Stimulated activated naive CD4-positive, alpha-beta T cell treated with Interleukin-2 at 50 U/mL for 16 hours (primary cell): ENCODE results near the gene DNMBP.
"Not testable (repeated sequence)": the region's sequence is repeated elsewhere in the genome, so short reads cannot be mapped to it uniquely, and the experiment has no call there.

Experiments used
- DNase-seq: peaks from one replicate; lab custom pipeline; 2025; lab: John Stamatoyannopoulos, UW

The DNMBP gene

DNA sequence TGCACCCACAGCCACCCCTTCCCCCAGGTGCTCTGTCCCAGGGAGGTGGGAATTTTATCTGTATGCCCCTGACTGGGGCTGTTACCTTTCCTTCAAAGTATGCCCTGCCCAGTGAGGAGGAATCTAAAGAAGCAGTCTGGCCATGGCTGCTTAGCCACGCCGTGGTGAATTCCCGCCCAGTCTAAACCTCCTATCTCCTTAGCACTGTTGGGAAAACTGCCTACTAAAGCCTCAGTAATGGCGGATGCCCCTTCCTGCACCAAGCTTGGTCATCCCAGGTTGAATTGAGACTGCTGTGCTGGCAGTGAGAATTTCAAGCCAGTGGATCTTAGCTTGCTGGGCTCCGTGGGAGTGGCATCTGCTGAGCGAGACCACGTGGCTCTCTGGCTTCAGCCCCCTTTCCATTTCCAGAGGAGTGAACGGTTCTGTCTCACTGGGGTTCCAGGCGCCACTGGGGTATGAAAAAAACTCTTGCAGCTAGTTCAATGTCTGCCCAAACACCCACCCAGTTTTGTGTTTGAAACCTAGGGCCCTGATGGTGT is 140.1 kb downstream of the DNMBP start:
- DNase-seq: no peak

DNA sequence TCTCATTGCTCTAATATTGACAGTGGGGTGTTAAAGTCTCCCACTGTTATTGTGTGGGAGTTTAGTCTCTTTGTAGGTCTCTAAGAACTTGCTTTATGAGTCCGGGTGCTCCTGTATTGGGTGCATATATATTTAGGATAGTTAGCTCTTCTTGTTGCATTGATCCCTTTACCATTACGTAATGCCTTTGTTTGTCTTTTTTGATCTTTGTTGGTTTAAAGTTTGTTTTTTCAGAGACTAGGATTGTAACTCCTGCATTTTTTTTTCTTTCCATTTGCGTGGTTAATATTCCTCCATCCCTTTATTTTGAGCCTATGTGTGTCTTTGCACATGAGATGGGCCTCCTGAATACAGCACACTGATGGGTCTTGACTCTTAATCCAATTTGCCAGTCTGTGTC is 142.5 kb downstream of the DNMBP start:
- DNase-seq: not testable (repeated sequence)

DNA sequence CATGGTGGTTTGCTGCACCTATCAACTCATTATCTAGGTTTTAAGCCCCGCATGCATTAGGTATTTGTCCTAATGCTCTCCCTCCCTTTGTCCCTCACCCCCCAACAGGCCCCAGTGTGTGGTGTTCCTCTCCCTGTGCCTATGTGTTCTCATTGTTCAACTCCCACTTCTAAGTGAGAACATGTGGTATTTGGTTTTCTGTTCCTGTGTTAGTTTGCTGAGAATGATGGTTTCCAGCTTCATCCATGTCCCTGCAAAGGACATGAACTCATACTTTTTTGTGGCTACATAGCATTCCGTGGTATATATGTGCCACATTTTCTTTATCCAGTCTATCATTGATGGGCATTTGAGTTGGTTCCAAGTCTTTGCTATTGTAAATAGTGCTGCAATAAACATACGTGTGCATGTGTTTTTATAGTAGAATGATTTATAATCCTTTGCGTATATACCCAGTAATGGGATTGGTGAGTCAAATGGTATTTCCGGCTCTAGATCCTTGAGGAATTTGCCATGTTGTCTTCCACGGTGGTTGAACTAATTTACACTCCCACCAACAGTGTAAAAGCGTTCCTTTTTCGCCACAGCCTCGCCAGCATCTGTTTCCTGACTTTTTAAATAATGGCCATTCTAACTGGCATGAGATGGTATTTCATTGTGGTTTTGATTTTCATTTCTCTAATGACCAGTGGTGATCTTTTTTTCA is 146.1 kb downstream of the DNMBP start:
- not testable (repeated sequence) for DNase-seq

DNA sequence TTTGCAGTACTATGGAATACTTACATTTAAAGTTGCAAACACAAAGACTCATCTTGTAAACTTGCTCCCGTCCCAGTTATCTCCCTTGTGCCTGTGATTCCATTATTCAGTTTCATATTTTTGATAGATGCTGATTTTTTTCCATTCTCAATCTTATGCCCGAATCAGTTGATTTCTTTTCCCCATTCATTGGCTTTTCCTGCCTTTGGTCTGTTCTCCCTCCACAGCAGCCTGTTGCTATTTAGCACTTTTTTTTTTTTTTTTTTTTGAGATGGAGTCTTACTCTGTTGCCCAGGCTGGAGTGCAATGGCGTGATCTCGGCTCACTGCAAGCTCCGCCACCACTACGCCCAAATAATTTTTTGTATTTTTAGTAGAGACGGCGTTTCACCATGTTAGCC is 149.3 kb downstream of the DNMBP start:
- DNase-seq: no peak

DNA sequence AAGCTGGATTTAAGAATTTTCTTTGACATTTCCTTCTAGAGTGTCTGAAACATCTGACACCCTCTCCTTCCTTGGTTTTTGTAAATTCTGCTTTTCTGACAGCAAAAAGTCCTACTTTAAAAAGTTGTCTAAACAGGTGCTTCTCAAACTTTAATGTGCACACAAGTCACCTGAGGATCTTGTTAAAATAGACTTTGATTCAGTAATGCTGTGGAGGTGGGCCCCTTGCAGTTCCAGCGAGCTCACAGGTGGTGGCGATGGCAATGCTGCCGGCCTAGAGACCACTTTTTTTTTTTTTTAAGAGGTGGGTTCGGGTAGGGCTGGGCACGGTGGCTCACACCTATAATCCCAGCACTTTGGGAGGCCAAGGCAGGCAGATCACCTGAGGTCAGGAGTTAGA is 150.2 kb downstream of the DNMBP start:
- DNase-seq: no peak

DNA sequence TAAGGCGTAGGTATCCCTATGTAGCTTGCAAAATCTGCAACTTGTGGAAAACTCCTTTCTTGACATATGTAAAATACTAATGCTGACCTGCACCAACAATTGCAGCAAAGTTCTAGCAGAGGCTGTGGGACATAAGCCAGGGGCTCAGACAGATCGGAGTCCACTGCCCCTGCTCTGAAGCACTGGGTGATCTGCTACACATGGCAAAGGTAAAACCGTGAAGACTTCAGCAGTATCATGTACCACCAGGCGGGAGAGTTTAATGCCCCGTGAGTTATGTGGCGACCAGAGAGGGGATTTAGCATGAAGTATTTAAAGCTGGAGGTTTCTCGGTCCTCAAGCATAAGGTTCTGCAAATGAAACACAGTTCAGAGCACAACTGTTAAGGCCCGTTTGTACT is 150.9 kb downstream of the DNMBP start:
- DNase-seq: no peak

DNA sequence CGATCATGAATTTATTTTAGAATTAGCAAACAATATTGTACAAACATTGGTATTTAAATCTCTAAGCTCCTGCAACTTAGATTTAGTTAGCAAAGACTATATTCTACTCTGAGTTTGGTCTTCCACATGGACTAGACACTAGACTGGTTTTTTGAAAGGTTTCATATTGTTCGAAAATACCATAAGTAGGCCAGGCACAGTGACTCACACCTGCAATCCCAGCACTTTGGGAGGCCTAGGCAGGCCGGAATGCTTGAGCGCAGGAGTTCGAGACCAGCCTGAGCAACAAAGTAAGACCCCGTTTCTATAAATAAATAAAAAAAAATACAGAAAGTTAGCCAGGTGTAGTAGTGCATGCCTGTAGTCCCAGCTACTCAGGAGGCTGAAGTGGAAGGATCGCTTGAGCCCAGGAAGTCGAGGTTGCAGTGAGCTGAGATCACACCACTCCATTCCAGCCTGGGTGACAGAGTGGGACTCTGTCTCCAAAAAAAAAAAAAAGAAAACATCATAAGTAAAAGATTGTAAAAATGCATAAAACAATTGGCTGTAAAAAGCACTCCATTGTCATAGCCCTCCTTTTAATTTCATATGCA is 154.2 kb downstream of the DNMBP start:
- no peak for DNase-seq

DNA sequence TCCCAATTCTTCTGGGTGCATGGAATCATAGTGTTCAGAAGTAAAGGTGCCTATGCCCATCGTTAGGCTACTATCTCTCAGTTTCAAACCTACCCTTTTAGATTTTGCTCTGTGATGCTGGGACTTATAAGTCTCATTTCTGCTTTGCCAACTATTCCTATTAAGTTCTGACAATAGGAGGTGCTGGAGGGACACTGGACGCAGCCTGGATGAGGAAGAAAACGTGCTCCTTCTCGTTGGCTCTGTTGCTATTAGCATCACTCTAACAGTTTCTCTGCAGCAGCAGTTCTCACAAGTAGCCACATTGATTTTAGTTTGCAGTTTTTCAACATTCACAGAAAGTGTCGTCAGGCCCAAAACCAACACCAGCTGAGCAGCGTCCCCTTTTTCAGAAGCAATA is 154.9 kb downstream of the DNMBP start:
- DNase-seq: no peak

DNA sequence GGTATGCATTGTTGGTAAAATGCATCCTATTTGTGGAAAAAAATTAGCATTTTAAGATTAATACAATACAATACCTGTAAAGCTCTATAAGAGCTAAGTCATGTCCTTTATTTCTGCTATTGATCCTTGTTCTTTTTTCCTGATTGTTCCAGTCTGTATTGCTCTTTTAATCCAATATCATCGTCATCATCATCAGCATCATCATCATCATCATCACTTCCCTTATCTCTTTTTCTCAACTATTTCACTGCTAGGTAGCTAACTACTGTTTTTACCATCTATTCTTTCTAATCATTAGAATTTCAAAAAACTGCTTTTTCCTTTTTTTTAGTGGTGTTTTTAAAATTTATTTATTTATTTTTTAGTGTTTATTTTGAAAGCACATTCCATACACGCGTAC is 156.1 kb downstream of the DNMBP start:
- no peak for DNase-seq

DNA sequence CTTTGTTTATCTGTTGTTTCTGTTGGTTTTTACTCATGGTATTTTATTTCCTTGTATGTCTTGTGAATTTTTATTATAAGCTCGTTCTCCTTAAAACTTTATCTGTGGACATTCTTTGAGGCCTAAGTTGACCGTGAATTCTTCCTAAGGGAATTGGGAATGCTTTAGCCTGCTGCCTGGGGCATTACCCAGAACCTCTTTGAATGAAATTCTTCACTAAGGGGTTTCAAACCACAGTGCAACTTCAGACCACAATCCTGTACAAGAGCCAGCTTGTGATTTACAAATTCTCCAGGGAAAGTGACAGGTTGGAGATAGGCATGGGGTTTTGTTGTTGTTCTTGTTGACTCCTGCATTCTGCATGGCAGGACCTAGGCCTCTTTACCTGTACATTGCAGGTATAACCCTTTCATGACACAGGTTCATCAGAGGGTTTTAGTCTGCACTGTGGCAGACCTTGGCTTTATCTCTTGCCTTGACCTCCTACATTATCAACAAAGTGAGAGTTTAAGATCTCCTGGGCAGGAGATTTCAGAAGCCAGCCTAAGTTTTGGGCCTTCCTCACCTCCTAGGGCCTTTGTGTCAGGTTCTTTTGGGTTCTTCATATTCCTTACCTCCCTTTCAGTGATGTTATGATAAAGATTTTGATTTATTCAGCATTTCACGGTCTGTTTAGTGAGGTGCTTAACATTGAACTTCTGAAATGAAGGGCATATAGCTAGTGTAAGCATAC is 157.1 kb downstream of the DNMBP start:
- no peak for DNase-seq

DNA sequence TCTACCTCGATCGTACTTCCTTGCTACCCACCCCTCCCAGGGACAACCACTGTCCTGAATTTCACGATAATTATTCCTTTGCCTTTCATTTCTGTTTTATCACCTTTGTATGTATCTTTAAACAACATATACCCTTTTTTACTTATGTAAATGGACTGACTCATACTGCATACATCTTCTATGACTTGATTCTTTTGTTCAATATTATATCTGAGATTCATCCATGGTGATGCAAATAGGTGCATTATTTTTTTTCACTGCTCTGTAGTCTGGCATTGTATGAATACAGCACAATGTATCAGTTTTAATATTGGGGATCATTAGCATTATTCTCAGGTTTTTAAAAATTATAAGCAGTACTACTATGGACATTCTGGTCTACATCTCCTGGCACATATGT is 157.9 kb downstream of the DNMBP start:
- no peak for DNase-seq

DNA sequence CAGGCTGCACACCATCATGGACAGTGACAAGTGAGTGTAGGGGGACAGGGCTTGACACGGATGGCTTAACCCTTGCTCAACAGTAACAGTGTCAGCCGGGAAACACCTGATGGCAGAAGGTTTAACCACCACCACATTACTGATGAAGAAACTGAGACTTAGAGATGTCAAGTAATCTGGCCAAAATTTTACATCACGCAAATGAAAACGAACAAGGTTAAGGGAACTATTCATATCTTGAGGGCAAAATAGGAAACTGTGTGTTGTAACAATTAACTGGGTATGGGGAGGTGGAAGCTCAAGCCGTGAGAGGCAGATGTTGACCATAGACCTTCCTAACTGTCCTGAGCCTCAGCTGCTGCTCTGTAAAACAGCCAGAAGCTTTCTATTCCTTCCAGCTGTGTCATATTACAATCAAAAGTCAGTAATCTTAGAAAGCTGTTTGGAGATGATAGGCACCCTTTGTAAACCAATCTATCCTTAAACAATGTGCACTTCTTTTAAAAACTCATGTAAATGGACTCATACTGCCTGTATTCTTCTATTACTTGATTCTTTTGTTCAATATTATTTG is 158.9 kb downstream of the DNMBP start:
- DNase-seq: no peak

DNA sequence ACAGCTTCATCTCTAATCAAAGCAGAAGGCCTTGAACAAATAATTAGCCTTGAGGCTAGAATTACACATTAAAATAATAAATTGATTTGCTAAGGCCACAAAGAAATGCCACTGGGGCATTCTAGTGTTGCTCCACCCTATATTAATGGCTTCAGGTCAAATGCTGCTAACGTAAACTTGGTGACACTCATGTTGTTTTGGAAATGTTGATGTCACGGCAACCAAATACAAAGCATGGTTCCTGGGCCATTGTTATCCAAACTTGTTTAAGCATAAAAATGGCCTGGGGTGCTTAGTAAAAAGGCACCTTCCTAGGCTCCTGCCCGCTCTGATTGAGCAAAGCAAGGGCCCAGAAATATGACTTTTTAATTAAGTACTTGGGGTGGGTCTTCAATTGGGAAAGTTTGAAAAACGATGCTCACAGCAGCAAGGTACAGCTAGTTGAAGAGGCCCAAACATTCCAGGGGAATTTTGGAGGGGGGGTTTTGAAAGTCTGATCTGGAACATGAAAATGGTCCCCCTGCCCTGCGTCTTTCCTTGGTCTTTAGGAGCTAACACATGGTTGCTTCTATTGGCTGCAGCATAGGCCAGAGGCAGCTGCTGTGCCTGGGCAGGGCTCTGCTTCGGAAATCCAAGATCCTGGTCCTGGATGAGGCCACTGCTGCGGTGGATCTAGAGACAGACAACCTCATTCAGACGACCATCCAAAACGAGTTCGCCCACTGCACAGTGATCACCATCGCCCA is 159.6 kb downstream of the DNMBP start:
- no peak for DNase-seq

DNA sequence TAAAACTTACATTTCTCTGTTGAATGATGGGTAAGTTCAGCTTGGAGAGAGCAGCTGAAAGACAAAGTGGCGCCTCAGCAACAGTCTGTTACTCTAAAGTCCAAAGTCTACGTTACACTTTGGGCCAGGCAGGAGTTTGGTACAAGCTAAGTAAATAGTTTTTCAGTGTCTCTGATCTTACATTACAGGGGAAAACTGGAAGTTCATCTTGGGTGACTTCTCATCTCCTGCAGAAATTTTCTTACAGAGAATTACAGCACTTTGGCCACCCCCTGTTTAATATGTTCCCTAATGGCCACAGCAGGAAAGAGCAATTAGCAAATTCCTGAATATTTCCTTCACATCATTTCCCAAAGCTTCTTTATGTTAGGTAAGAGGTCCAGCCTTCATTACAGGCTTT is 160.2 kb downstream of the DNMBP start:
- no peak for DNase-seq

DNA sequence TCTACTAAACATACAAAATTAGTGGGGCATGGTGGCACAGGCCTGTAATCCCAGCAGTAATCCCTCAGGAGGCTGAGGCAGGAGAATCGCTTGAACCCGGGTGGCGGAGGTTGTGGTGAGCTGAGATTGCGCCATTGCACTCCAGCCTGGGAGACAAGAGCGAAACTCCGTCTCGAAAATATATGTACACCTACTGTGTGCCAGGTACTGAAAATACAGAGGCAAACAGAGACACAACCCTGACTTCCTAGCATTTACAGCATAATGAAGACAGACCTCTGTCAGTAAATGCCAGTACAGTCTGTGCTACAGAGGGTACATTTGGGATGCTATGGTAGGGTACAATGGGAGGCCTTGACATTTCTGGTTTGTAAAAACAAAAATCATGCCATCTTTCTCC is 160.7 kb downstream of the DNMBP start:
- DNase-seq: no peak

DNA sequence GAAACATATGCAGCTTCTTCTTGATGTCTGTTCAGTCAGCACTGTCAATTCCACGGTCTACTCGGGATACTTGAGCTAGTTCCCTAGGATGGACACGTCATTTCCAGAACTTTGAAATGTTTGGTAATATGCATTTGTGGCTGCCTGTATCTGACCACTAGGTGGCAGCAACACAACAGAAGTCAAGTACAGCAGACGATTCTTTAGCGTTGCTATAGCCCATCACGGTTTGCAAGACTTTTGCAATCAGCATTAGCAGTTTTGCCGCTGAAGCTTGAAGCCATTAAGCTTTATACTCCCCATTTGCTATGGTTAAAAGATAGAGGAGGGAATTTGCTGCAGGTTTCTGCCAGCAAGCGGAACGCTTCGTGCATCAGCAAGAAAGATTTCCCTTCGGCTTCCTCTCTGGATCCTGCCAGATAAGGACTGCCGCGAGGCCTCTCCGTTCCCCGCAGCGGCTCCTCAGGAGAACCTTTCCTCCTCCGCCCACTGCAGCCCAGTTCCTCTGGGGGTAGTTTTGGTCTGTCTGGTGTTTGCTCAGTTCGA is 163.8 kb downstream of the DNMBP start:
- DNase-seq: peak; percentile 53

DNA sequence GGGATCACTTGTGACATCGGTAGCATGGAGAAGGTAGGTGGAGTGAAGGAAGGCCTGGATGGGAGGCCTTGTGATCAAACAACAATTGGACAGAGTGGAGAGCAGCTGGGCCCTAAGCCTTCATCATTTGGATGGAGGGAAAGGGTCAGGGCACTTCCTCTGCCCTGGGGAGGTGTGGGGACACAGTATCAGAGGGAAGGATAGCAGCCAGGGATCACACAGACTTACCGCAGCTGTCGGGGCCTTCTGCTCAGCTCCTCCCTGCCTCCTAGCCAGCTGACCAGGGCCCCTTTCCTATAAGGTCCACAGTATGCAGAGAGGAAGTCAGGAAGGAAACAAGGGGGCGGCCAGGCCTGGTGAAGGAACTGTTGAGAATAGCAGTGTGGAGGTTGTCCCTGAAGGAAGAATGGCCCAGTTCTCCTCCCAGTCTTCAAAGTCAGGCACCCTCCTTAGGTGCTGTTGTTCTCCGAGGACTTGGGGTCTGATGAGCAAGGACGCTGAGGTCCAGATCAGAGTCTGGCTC is 165.3 kb downstream of the DNMBP start:
- DNase-seq: no peak

DNA sequence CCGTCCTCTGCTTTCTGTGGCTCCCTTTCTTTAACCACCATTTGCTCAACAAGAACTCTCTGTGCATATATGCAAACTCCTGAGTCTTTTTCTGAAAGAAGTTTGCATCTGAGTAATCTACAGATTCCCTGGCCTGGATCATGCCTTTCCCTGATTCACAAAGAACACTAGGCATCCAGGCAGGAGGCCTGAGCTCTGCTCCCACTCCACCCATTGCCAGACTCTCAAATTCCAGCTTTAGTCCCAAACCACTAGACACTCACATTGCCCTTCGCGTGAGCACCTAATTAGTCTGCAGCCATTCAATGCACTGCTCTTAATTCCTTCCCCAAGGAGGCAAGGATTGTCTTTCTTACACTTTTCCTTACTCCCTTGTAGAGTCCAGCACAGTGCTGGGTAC is 166.4 kb downstream of the DNMBP start:
- DNase-seq: no peak

DNA sequence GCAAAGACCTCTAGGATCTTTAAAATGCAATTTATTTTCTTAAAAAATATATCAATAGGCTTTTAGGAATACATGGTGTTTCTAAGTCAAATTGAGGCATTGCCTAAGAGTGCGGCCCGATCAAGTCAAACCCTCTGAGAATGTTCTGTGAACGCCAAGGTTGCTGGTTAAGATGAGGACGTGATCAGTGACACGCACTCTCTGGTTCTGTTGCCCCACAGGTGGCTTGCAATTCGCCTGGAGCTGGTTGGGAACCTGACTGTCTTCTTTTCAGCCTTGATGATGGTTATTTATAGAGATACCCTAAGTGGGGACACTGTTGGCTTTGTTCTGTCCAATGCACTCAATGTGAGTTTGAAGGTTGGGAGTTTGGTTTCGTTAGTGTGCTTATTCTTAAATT is 168.0 kb downstream of the DNMBP start:
- DNase-seq: no peak

DNA sequence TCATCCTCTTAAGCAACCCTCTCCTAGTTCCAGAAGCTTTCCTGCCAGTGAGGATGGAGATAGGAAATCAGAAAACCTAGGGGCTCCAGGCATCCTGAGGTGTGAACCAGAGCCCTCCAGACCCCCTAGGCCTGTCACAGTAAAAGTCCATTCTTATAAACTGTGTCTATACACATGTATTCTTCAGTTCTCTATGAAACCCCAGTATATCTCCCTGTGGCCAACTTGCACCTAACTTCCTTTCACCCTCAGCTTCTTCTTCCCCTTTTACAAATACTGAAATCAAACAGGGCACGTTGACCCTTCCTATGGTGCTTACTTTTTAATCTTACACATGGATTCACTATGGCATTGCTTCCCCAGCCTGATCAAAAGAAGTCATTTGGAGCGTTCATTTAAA is 168.9 kb downstream of the DNMBP start:
- not testable (repeated sequence) for DNase-seq

DNA sequence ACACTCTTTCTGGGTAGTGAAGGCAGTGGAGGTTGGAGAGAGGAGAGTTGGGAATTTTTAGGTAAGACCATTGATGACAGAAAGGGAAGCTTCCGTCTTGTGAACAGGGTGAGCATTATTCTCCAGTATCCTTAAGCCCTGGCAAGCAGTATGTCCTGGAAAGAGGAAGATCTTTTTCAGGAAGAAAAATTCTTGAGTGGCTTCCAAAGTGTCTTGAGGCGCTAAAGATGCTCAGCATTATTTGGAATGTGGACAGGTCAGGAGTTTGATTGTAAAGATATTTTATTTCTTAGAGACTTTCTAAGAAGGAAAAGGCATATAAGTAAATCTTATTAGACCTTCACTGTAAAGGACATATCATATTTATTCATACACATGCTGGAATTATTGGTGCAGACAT is 173.0 kb downstream of the DNMBP start:
- no peak for DNase-seq

DNA sequence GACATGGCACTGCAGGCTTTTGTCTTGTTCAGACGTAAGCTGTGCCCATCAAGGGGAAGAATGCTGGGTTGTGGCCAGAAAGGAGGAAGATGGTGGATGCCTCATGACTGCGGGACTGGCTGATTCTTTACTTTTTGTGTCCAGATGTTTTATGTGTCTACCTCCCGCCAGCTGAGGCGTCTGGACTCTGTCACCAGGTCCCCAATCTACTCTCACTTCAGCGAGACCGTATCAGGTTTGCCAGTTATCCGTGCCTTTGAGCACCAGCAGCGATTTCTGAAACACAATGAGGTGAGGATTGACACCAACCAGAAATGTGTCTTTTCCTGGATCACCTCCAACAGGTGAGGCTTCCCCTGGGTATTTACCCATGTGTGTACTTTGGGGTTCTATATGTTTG is 173.8 kb downstream of the DNMBP start:
- no peak for DNase-seq
